A673 (cell line): ENCODE data around the gene RPL10A.

Experiments used
- CTCF ChIP-seq: fragments of 300-800, 200-600 bp; sonication (generic); conservative IDR thresholded peaks from 2 replicates; pipeline ENCODE4 v1.5.1; 2017; ENCODE audit warnings: low read depth, mild to moderate bottlenecking, antibody characterized with exemption, low read length, moderate library complexity, mixed read lengths
- EZH2 ChIP-seq: fragments of 200-600 bp; sonication (generic); IDR thresholded peaks from 2 replicates; pipeline ENCODE4 v1.6.1; 2017; ENCODE audit warnings: borderline replicate concordance, low read depth, mild to moderate bottlenecking, mixed read lengths, antibody characterized with exemption, low read length; ENCODE audit not compliant: poor library complexity, severe bottlenecking

GRCh38 chr6:35487658-35488516 is 19.7 kb downstream of the RPL10A start:
- TF ChIP-seq CTCF = no peak
- TF ChIP-seq EZH2 = no peak
